T-helper 17 cell (primary cell): ENCODE results near the gene TLE2. TPM values are rescaled to one million over a fixed set of nuclear protein-coding genes. Genes with fewer than 3 reads are reported as not detected.
"Not testable (repeated sequence)": the region's sequence is repeated elsewhere in the genome, so short reads cannot be mapped to it uniquely, and the experiment has no call there.

Experiments
- ATAC-seq: fragments of 150-1000 bp; cut with Tn5 transposase; 2 replicates; pipeline ENCODE4 v1.10.0; 2021; ENCODE audit warnings: mild to moderate bottlenecking, moderate library complexity
- DNase-seq, 3 donors: peaks; one replicate each; pipeline versions ENCODE4 v3.0.0 to v3.0.0-alpha.2; 2020 to 2021
- H3K9me3 ChIP-seq: one replicate; pipeline ENCODE4 v1.7.0; 2013; ENCODE audit warnings: low read length, mild to moderate bottlenecking; ENCODE audit not compliant: control insufficient read depth, poor library complexity, severe bottlenecking
- H3K27ac Mint-ChIP-seq: one replicate; pipeline ENCODE4 v1.8.0; 2022; ENCODE audit warnings: mild to moderate bottlenecking, moderate library complexity, mixed read lengths
- H3K27me3 Mint-ChIP-seq: one replicate; pipeline ENCODE4 v1.8.0; 2022; ENCODE audit warnings: mixed read lengths
- H3K36me3 Mint-ChIP-seq: one replicate; pipeline ENCODE4 v1.8.0; 2022; ENCODE audit warnings: low read depth, mixed read lengths
- H3K4me1 Mint-ChIP-seq: one replicate; pipeline ENCODE4 v1.8.0; 2022; ENCODE audit warnings: mild to moderate bottlenecking, mixed read lengths
- H3K4me3 Mint-ChIP-seq: one replicate; pipeline ENCODE4 v1.8.0; 2022; ENCODE audit warnings: mild to moderate bottlenecking, moderate library complexity, mixed read lengths
- total RNA-seq, 4 donors: library from RNA in 2 of 4; stranded (reverse) in 2 of 4; gene quantifications; one replicate each; pipeline ENCODE4 v1.2.3 and lab custom pipeline; 2022 to 2026

The TLE2 gene
- total RNA-seq, 2 donors from 2014 or later: 9.5 to 13.1 TPM

GRCh38 chr19:3026768-3027167, 2.3 kb downstream of the TLE2 start:
- peaks cover 17% of the 10 kb centered on the region for H3K4me1 Mint-ChIP-seq
- H3K9me3 ChIP-seq: no peaks in the 10 kb centered on the region
- no peak overlapping the region for H3K27ac Mint-ChIP-seq
- DNase-seq (no peak), ATAC-seq (no peak)
- H3K4me3 Mint-ChIP-seq: no peak overlapping the region
- H3K27me3 Mint-ChIP-seq: peaks cover 5% of the 10 kb centered on the region
- H3K36me3 Mint-ChIP-seq: peaks cover 2% of the 10 kb centered on the region

GRCh38 chr19:3025549-3025886, 3.6 kb downstream of the TLE2 start:
- H3K9me3 ChIP-seq: no peaks in the 10 kb centered on the region
- H3K4me1 Mint-ChIP-seq: peaks cover 13% of the 10 kb centered on the region

GRCh38 chr19:3024870-3025548, 4.1 kb downstream of the TLE2 start:
- Mint-ChIP-seq H3K4me1 (peaks cover 15% of the 10 kb centered on the region), H3K4me3 (no peak overlapping the region), H3K36me3 (no peaks in the 10 kb centered on the region), H3K27me3 (no peaks in the 10 kb centered on the region), H3K27ac (no peak overlapping the region)
- no peak for DNase-seq
- no peaks in the 10 kb centered on the region for H3K9me3 ChIP-seq
- ATAC-seq: peak; percentile 24

More at GRCh38 chr19:3025549-3025886, 3.6 kb downstream of the TLE2 start:
- no peak for ATAC-seq
- Mint-ChIP-seq H3K27ac (no peak overlapping the region), H3K36me3 (no peaks in the 10 kb centered on the region), H3K27me3 (no peaks in the 10 kb centered on the region), H3K4me3 (no peak overlapping the region)
- DNase-seq: no peak

DNA sequence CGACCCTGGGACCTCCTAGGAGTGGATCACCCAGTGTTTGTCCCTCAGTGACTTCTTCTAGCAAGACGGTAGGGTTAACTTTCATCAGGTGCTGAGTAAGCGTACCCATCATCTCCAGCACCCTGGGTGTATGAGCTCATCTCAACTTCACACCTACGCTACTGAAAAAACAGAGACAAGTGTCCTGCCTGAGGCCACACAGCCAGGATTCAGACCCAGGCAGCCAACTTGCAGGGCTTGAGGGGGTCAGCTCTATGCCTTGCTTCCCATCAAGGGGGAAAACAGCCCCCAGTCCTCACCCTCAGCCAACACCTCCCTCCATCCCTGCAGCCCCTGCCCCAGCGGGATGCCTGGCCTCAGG, 4.6 kb downstream of the TLE2 start:
- Mint-ChIP-seq H3K27me3 (no peaks in the 10 kb centered on the region), H3K36me3 (no peaks in the 10 kb centered on the region), H3K4me3 (peak overlapping the region; percentile 60), H3K27ac (no peak overlapping the region), H3K4me1 (peaks cover 15% of the 10 kb centered on the region)
- no peaks in the 10 kb centered on the region for H3K9me3 ChIP-seq
- DNase-seq (no peak), ATAC-seq (no peak)

DNA sequence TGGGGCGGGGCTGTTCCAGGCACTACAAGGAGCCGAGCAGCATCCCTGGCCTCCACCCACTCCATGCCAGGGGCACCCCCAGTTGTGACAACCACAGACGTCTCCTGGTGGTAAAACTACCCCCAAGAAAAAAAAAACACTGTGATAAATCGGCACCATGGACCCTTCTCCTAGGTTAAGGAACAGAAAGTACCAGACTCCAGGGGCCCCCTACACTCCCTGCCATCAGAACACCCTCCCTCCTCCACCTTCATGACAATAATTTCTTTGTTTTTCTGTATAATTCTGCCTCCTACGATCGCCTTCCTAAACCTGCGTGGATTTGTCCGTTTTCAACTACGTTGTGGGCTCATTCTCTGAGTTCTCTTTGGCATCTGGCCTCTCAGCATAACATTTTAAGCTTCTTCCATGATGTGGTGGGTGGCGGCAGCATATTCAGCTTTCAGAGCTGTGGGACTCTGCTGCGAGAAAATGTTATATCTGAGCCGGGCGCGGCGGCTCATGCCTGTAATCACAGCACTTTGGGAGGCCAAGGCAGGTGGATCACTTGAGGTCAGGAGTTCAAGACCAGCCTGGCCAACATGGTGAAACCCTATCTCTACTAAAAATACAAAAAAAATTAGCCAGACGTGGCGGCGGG, 8.6 kb downstream of the TLE2 start:
- DNase-seq: no peak
- H3K9me3 ChIP-seq: no peaks in the 10 kb centered on the region
- Mint-ChIP-seq H3K27me3 (no peaks in the 10 kb centered on the region), H3K4me1 (peaks cover 11% of the 10 kb centered on the region), H3K4me3 (no peak overlapping the region), H3K36me3 (no peaks in the 10 kb centered on the region), H3K27ac (no peak overlapping the region)
- ATAC-seq: no peak

DNA sequence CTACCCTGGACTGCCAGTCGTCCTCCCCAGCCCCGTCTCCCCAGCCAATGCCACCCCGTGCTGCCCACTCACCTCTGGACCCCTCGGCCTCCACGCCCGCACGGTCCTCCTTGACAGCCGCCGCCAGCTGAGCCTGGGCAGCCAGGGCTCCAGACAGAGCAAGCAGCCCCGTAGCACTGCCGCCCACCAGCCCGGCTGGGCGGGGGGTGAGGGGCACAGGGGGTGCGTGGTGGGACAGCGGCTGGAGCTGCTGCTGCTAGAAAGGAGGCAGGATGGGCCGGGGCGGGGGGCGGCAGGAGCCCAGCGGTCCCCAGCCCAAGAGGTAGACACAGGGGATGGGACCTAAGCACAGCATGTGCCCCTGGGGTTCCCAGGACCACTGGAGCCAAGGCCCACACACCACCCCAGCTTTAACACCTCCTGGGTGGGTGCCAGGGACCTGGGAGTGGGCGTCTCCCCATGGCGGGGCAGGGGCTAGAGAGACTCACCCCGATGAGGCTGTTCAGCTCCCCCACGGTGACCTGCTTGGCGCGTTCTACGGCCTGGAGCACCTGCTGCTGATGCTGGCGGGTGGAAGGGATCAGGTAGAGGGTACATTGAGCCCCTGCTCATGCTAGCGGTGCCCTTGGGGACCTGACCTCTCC, 9.7 kb downstream of the TLE2 start:
- Mint-ChIP-seq H3K27me3 (no peaks in the 10 kb centered on the region), H3K4me3 (no peak overlapping the region), H3K4me1 (peaks cover 3% of the 10 kb centered on the region), H3K36me3 (no peaks in the 10 kb centered on the region), H3K27ac (no peak overlapping the region)
- DNase-seq: no peak
- no peak for ATAC-seq
- H3K9me3 ChIP-seq: no peaks in the 10 kb centered on the region

DNA sequence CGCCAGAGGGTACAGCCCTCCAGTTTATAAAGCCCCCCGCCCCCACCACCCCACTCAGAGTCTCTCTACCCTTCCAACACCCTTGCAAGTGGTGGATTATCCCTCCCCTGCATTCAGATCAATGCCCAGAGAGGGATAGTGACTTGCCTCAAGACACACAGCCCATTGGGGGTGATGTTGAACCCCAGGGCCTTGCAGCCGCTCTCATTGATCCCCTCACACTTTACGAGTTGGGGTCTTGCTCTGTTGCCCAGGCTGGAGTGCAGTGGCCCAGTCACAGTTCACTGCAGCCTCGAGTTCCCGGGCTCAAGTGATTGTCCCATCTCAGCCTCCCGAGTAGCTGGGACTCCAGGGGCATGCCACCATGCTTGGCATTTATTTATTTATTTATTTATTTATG, 11.2 kb downstream of the TLE2 start:
- no peaks in the 10 kb centered on the region for H3K36me3 Mint-ChIP-seq
- peaks cover 3% of the 10 kb centered on the region for H3K4me1 Mint-ChIP-seq
- no peaks in the 10 kb centered on the region for H3K9me3 ChIP-seq
- H3K4me3 Mint-ChIP-seq: no peak overlapping the region
- no peak overlapping the region for H3K27ac Mint-ChIP-seq
- ATAC-seq (no peak), DNase-seq (no peak)
- H3K27me3 Mint-ChIP-seq: no peaks in the 10 kb centered on the region

- H3K27me3 Mint-ChIP-seq: no peaks in the 10 kb centered on the region
- H3K4me3 Mint-ChIP-seq: no peak overlapping the region
- no peaks in the 10 kb centered on the region for H3K9me3 ChIP-seq
- no peak for DNase-seq
- ATAC-seq: no peak
- no peak overlapping the region for H3K27ac Mint-ChIP-seq
- H3K4me1 Mint-ChIP-seq: peaks cover under 1% of the 10 kb centered on the region
- no peaks in the 10 kb centered on the region for H3K36me3 Mint-ChIP-seq
These were observed 13.7 kb downstream of the TLE2 start for GRCh38 chr19:3015126-3016057.

DNA sequence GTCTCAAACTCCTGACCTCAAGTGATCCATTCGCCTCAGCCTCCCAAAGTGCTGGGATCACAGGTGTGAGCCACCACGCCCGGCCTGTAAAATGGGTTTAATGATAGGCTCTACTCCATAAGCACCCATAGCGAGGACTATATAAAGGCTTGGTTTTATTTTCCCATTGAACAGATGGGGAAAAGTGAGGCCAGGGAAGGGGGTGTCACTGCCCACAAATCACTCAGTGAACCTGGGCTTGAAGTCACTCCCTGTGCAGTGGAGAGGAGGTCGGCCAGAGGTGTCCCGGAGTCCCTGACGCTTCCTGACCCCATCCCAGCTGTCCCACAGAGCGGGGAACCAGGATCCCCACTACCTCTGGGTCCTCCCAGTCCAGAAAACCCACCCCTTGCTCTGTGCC, 14.9 kb downstream of the TLE2 start:
- Mint-ChIP-seq H3K36me3 (no peaks in the 10 kb centered on the region), H3K27ac (no peak overlapping the region), H3K27me3 (no peaks in the 10 kb centered on the region), H3K4me1 (no peaks in the 10 kb centered on the region), H3K4me3 (no peak overlapping the region)
- H3K9me3 ChIP-seq: no peaks in the 10 kb centered on the region
- DNase-seq (no peak), ATAC-seq (no peak)

DNA sequence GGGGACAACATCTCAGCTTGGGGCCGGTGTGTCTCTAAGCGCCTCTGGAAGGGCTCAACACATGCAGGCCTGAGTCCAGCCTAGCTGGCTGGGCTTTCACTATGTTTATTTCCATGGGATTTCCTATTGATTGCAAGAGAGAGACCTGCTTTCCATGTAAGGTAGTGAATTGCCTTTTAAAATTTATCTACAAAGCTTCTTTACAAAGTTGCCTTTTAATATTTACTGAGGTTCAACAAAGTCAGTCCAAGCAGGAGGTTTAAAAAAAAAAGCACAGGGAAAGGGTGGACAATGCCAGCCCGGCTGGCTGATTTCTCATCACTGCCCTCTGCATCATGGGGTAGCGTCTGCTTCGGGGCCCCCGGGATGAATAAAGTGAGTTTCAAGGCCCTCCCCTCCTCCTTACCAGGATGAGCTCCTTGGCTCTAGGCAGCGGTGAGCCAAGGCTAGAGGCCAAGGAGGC, 15.8 kb downstream of the TLE2 start:
- Mint-ChIP-seq H3K27ac (no peak overlapping the region), H3K36me3 (no peaks in the 10 kb centered on the region), H3K4me1 (no peaks in the 10 kb centered on the region)

DNA sequence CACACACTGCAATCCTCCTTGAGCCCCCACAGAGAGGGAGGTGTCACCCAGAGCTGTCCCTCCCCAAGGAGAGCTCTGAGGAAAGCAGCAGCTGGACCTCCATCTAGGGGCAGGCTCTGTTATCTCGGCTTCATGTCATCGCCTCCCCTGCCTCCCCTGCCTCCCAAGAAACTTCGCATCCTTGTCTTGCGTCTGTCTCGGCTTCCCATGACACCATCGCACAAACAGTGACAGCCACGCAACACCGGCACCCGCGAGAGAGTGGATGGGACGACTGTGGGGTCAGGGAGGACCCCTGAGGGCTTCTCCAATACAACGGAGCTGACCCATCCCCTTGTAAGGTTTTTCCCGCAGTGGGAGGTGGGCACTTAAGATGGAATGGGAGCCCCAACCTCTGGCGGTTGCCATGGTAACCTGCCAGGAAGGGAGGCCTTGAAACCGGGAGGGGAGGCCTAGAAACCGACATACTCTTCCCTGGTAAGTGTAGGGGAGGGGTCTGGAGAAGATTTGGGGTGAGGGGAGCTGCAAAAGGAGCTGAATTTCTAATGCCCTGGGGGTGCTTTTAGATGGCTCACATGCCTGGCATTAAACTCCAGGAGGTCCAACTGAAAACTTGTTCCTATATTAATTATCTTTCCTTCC, 16.3 kb downstream of the TLE2 start:
- Mint-ChIP-seq H3K4me3 (no peak overlapping the region), H3K27ac (no peak overlapping the region), H3K4me1 (no peaks in the 10 kb centered on the region), H3K27me3 (no peaks in the 10 kb centered on the region), H3K36me3 (no peaks in the 10 kb centered on the region)
- H3K9me3 ChIP-seq: no peaks in the 10 kb centered on the region
- ATAC-seq (no peak), DNase-seq (no peak)

More for the DNA sequence above, 15.8 kb downstream of the TLE2 start:
- DNase-seq (no peak), ATAC-seq (no peak)
- no peak overlapping the region for H3K4me3 Mint-ChIP-seq
- no peaks in the 10 kb centered on the region for H3K9me3 ChIP-seq
- no peaks in the 10 kb centered on the region for H3K27me3 Mint-ChIP-seq

DNA sequence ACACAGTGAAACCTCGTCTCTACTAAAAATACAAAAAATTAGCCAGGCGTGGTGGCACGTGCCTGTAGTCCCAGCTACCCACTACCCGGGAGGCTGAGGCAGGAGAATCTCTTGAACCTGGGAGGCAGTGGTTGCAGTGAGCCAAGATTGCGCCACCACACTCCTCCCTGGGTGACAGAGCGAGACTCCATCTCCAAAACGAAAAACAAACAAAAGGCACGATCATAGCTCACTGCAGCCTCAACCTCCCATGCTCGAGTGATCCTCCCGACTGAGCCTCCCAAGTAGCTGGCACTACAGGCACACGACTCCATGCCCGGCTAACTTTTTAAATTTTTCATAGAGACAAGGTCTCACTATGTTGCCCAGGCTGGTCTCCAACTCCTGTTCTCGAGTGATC, 17.0 kb downstream of the TLE2 start:
- not testable (repeated sequence) for H3K36me3 Mint-ChIP-seq, H3K27ac Mint-ChIP-seq, H3K9me3 ChIP-seq, H3K4me1 Mint-ChIP-seq, DNase-seq, H3K4me3 Mint-ChIP-seq, ATAC-seq, H3K27me3 Mint-ChIP-seq

GRCh38 chr19:3010871-3011270, 18.2 kb downstream of the TLE2 start:
- no peak overlapping the region for H3K27ac Mint-ChIP-seq
- no peak for ATAC-seq
- H3K36me3 Mint-ChIP-seq: no peaks in the 10 kb centered on the region
- no peaks in the 10 kb centered on the region for H3K4me1 Mint-ChIP-seq
- H3K27me3 Mint-ChIP-seq: no peaks in the 10 kb centered on the region
- no peaks in the 10 kb centered on the region for H3K9me3 ChIP-seq
- H3K4me3 Mint-ChIP-seq: no peak overlapping the region
- DNase-seq: no peak
